ENCODE measurements around the gene CCR5AS.
A peak's percentile ranks its signal among the peaks of the same experiment; 100 is the strongest.

The CCR5AS gene

GRCh38 chr3:46356276-46356675 is 50.6 kb downstream of the CCR5AS start:
- intact Hi-C loops (cut with DNase I) = no loop called here
- Histone ChIP-seq H3K4me1 (peaks cover 5 to 39% of the 10 kb centered on the region in 2 donors), H3K27me3 (no peaks in the 10 kb centered on the region), H3K4me3 (peak overlapping the region in 1 of 2 donors; percentile 19), H3K36me3 (no peaks in the 10 kb centered on the region), H3K27ac (peak overlapping the region in 1 of 2 donors; percentile 15), H3K9me3 (no peaks in the 10 kb centered on the region)
- ATAC-seq = no peak
- DNase-seq = no peak
- no peak for TF ChIP-seq CTCF (IDR thresholded peaks at IDR 0.05)

GRCh38 chr3:46354984-46355383 is 51.9 kb downstream of the CCR5AS start:
- intact Hi-C loops (cut with DNase I) = no loop called here
- DNase-seq (no peak), ATAC-seq (no peak)
- Histone ChIP-seq H3K4me1 (peaks cover 8 to 32% of the 10 kb centered on the region in 2 donors), H3K27me3 (no peaks in the 10 kb centered on the region), H3K36me3 (no peaks in the 10 kb centered on the region), H3K4me3 (peak overlapping the region in 1 of 2 donors; percentile 19), H3K9me3 (no peaks in the 10 kb centered on the region), H3K27ac (no peak overlapping the region)
- TF ChIP-seq CTCF (IDR thresholded peaks at IDR 0.05) = no peak

- intact Hi-C loops (cut with DNase I) = no loop called here
- Histone ChIP-seq H3K27ac (peak overlapping the region in 1 of 2 donors; percentile 57), H3K4me3 (peak overlapping the region in 1 of 2 donors; percentile 19), H3K9me3 (no peaks in the 10 kb centered on the region), H3K27me3 (no peaks in the 10 kb centered on the region), H3K36me3 (no peaks in the 10 kb centered on the region), H3K4me1 (peaks cover 4 to 30% of the 10 kb centered on the region in 2 donors)
- no peak for TF ChIP-seq CTCF (IDR thresholded peaks at IDR 0.05)
- DNase-seq (no peak), ATAC-seq (no peak)
These were observed 52.4 kb downstream of the CCR5AS start for GRCh38 chr3:46354478-46354877.

GRCh38 chr3:46353647-46354410 is 53.0 kb downstream of the CCR5AS start, which contains the start of gene CCR2:
Gene CCR2, plus strand, starts transcription at chr3:46354111. Its CDS starts 3,417 bp downstream, at chr3:46357528.
- intact Hi-C loops (cut with DNase I) = no loop called here
- no peaks in the 10 kb centered on the region for H3K36me3 ChIP-seq
- H3K27ac ChIP-seq = peak within 1 kb of the TSS in 1 of 2 donors; percentile 57
- DNase-seq (no peak), ATAC-seq (no peak)
- no peak for TF ChIP-seq CTCF (IDR thresholded peaks at IDR 0.05)
- H3K9me3 ChIP-seq = no peaks in the 10 kb centered on the region
- no peaks in the 10 kb centered on the region for H3K27me3 ChIP-seq
- peak within 1 kb of the TSS in 1 of 2 donors; percentile 19 for H3K4me3 ChIP-seq
- H3K4me1 ChIP-seq = peaks cover 4 to 25% of the 10 kb centered on the region in 2 donors

- Histone ChIP-seq H3K4me3 (no peak overlapping the region), H3K27me3 (no peaks in the 10 kb centered on the region), H3K9me3 (no peaks in the 10 kb centered on the region), H3K4me1 (peaks cover 4 to 17% of the 10 kb centered on the region in 2 donors), H3K36me3 (no peaks in the 10 kb centered on the region), H3K27ac (no peak overlapping the region)
- ATAC-seq (no peak), DNase-seq (no peak)
- no peak for TF ChIP-seq CTCF (IDR thresholded peaks at IDR 0.05)
- intact Hi-C loops (cut with DNase I) = no loop called here
These were observed 53.8 kb downstream of the CCR5AS start for GRCh38 chr3:46353090-46353489.

Data from left lung (tissue), 4 donors.